BLaER1 treated with 17β-estradiol and CSF1 and Interleukin-3, amounts not matched to agents 10 nM and 100 nM (cell line): ENCODE measurements around the gene CDK5.
A peak's percentile ranks its signal among the peaks of the same experiment; 100 is the strongest.

Experiments used
- H3K27ac ChIP-seq, 11 experiments: shearing (Covaris generic); formaldehyde crosslinking; 2 replicates each; pipeline ENCODE4 v1.8.1; 2022
- H3K27me3 ChIP-seq, 11 experiments: shearing (Covaris generic); formaldehyde crosslinking; 2 replicates each; pipeline ENCODE4 v1.8.1; 2022
- H3K36me3 ChIP-seq, 11 experiments: shearing (Covaris generic); formaldehyde crosslinking; 2 replicates each; pipeline ENCODE4 v1.8.1; 2022
- H3K4me1 ChIP-seq, 10 experiments: shearing (Covaris generic); formaldehyde crosslinking; 2 replicates each; pipeline ENCODE4 v1.8.1; 2022
- H3K4me2 ChIP-seq, 11 experiments: shearing (Covaris generic); formaldehyde crosslinking; 2 replicates each; pipeline ENCODE4 v1.8.1; 2022
- H3K4me3 ChIP-seq, 10 experiments: shearing (Covaris generic); formaldehyde crosslinking; 2 replicates each; pipeline ENCODE4 v1.8.1; 2022
- H3K9ac ChIP-seq, 11 experiments: shearing (Covaris generic); formaldehyde crosslinking; 2 replicates each; pipeline ENCODE4 v1.8.1; 2022
- H3K9me3 ChIP-seq, 11 experiments: shearing (Covaris generic); formaldehyde crosslinking; replicated peaks in 1 of 11; 2 replicates each; pipeline ENCODE4 v1.8.1; 2022
- H4K20me1 ChIP-seq, 11 experiments: shearing (Covaris generic); formaldehyde crosslinking; 2 replicates each; pipeline ENCODE4 v1.8.1; 2022
- Cebpa-rat ChIP-seq, 11 experiments: shearing (Covaris generic); IDR thresholded peaks; 2 replicates each; pipeline ENCODE4 v1.8.1; 2022

CDK5 gene

GRCh38 chr7:151053096-151053495, 4.6 kb downstream of the CDK5 start:
- no peak for TF ChIP-seq Cebpa-rat (IDR thresholded peaks at IDR 0.05)
- H3K4me1 ChIP-seq: peaks cover 45 to 60% (median 53%) of the 10 kb centered on the region in 10 experiments
- H4K20me1 ChIP-seq: peaks cover 0 to 38% (median 0%) of the 10 kb centered on the region in 11 experiments; a peak in 4 of 22 replicates
- peaks cover 0 to 8% (median 0%) of the 10 kb centered on the region in 11 experiments; a peak in 2 of 22 replicates for H3K36me3 ChIP-seq
- peak overlapping the region in 8 of 11 experiments; percentile 8 to 62 (median 30); a peak in 7 of 22 replicates for H3K9ac ChIP-seq
- peak overlapping the region; percentile 8 to 91 (median 84); a peak in 20 of 22 replicates for H3K4me2 ChIP-seq
- H3K27me3 ChIP-seq: peaks cover 5 to 12% (median 8%) of the 10 kb centered on the region in 11 experiments; a peak in 13 of 22 replicates
- no peaks in the 10 kb centered on the region for H3K9me3 ChIP-seq
- peak overlapping the region in 10 of 11 experiments; percentile 4 to 52 (median 36); a peak in 9 of 22 replicates for H3K27ac ChIP-seq
- no peak overlapping the region for H3K4me3 ChIP-seq

- peaks cover 33 to 50% (median 40%) of the 10 kb centered on the region in 10 experiments for H3K4me1 ChIP-seq
- H3K27me3 ChIP-seq: peaks cover 5 to 12% (median 8%) of the 10 kb centered on the region in 11 experiments; a peak in 13 of 22 replicates
- TF ChIP-seq Cebpa-rat (IDR thresholded peaks at IDR 0.05): peak in 3 of 11 experiments; percentile 23 to 66 (median 62); a peak in 2 of 22 replicates
- H3K4me2 ChIP-seq: peak overlapping the region; percentile 69 to 91 (median 84)
- H3K9me3 ChIP-seq: no peaks in the 10 kb centered on the region
- H4K20me1 ChIP-seq: peaks cover 0 to 58% (median 0%) of the 10 kb centered on the region in 11 experiments; a peak in 6 of 22 replicates
- peak overlapping the region in 4 of 10 experiments; percentile 17 to 36 (median 23); a peak in 5 of 20 replicates for H3K4me3 ChIP-seq
- peaks cover 0 to 8% (median 0%) of the 10 kb centered on the region in 11 experiments; a peak in 3 of 22 replicates for H3K36me3 ChIP-seq
- H3K27ac ChIP-seq: peak overlapping the region in 3 of 11 experiments; percentile 36 to 53 (median 36); a peak in 4 of 22 replicates
- peak overlapping the region in 3 of 11 experiments; percentile 40 to 66 (median 52); a peak in 6 of 22 replicates for H3K9ac ChIP-seq
Measured at GRCh38 chr7:151051108-151051507, 6.6 kb downstream of the CDK5 start.

- peaks cover 33 to 50% (median 38%) of the 10 kb centered on the region in 10 experiments for H3K4me1 ChIP-seq
- H3K4me3 ChIP-seq: no peak overlapping the region
- TF ChIP-seq Cebpa-rat (IDR thresholded peaks at IDR 0.05): no peak
- H3K9me3 ChIP-seq: no peaks in the 10 kb centered on the region
- peaks cover 0 to 18% (median 0%) of the 10 kb centered on the region in 11 experiments; a peak in 3 of 22 replicates for H3K36me3 ChIP-seq
- H3K4me2 ChIP-seq: no peak overlapping the region
- peaks cover 5 to 12% (median 8%) of the 10 kb centered on the region in 11 experiments; a peak in 13 of 22 replicates for H3K27me3 ChIP-seq
- H3K27ac ChIP-seq: no peak overlapping the region
- H4K20me1 ChIP-seq: peaks cover 0 to 62% (median 0%) of the 10 kb centered on the region in 11 experiments; a peak in 6 of 22 replicates
- peak overlapping the region in 1 of 11 experiments; percentile 18; a peak in 1 of 22 replicates for H3K9ac ChIP-seq
Measured at GRCh38 chr7:151048911-151049463, 8.7 kb downstream of the CDK5 start.

GRCh38 chr7:151047976-151048815, 9.5 kb downstream of the CDK5 start, which contains the start of gene ASIC3:
ASIC3 (plus strand) TSS chr7:151048531; CDS start chr7:151048886, 355 bp downstream.
- Histone ChIP-seq H3K4me3 (no peak within 1 kb of the TSS), H3K9me3 (no peaks in the 10 kb centered on the region), H3K4me2 (no peak within 1 kb of the TSS), H3K4me1 (peaks cover 25 to 44% (median 30%) of the 10 kb centered on the region in 10 experiments), H3K27me3 (peaks cover 5 to 12% (median 8%) of the 10 kb centered on the region in 11 experiments; a peak in 13 of 22 replicates), H3K36me3 (peaks cover 0 to 10% (median 0%) of the 10 kb centered on the region in 11 experiments; a peak in 4 of 22 replicates), H3K9ac (peak within 1 kb of the TSS in 1 of 11 experiments; percentile 18; a peak in 1 of 22 replicates), H3K27ac (no peak within 1 kb of the TSS), H4K20me1 (peaks cover 0 to 62% (median 0%) of the 10 kb centered on the region in 11 experiments; a peak in 6 of 22 replicates)
- no peak for TF ChIP-seq Cebpa-rat (IDR thresholded peaks at IDR 0.05)

GRCh38 chr7:151046603-151047573, 10.8 kb downstream of the CDK5 start:
- no peak for TF ChIP-seq Cebpa-rat (IDR thresholded peaks at IDR 0.05)
- no peak overlapping the region for H3K4me2 ChIP-seq
- H3K9me3 ChIP-seq: no peaks in the 10 kb centered on the region
- peaks cover 5 to 12% (median 8%) of the 10 kb centered on the region in 11 experiments; a peak in 13 of 22 replicates for H3K27me3 ChIP-seq
- H3K4me1 ChIP-seq: peaks cover 12 to 31% (median 17%) of the 10 kb centered on the region in 10 experiments; a peak in 19 of 20 replicates
- peak overlapping the region in 3 of 11 experiments; percentile 7 to 8 (median 8); a peak in 1 of 22 replicates for H3K9ac ChIP-seq
- H4K20me1 ChIP-seq: peaks cover 0 to 54% (median 0%) of the 10 kb centered on the region in 11 experiments; a peak in 6 of 22 replicates
- no peak overlapping the region for H3K4me3 ChIP-seq
- peaks cover 0 to 10% (median 0%) of the 10 kb centered on the region in 11 experiments; a peak in 4 of 22 replicates for H3K36me3 ChIP-seq
- no peak overlapping the region for H3K27ac ChIP-seq

- Histone ChIP-seq H3K36me3 (peaks cover 0 to 10% (median 0%) of the 10 kb centered on the region in 11 experiments; a peak in 4 of 22 replicates), H3K27ac (no peak overlapping the region), H4K20me1 (peaks cover 0 to 53% (median 0%) of the 10 kb centered on the region in 11 experiments; a peak in 6 of 22 replicates), H3K4me1 (peaks cover 4 to 22% (median 8%) of the 10 kb centered on the region in 10 experiments; a peak in 15 of 20 replicates), H3K9ac (peak overlapping the region in 1 of 11 experiments; percentile 8; a peak in 1 of 22 replicates), H3K9me3 (no peaks in the 10 kb centered on the region), H3K27me3 (peaks cover 2 to 11% (median 7%) of the 10 kb centered on the region in 11 experiments; a peak in 12 of 22 replicates), H3K4me3 (no peak overlapping the region), H3K4me2 (no peak overlapping the region)
- no peak for TF ChIP-seq Cebpa-rat (IDR thresholded peaks at IDR 0.05)
Measured at GRCh38 chr7:151045967-151046366, 11.7 kb downstream of the CDK5 start.

- Histone ChIP-seq H3K36me3 (peaks cover 0 to 10% (median 0%) of the 10 kb centered on the region in 11 experiments; a peak in 4 of 22 replicates), H3K4me2 (no peak overlapping the region), H3K4me3 (no peak overlapping the region), H3K9me3 (no peaks in the 10 kb centered on the region), H3K4me1 (peaks cover 1 to 21% (median 7%) of the 10 kb centered on the region in 10 experiments), H3K27ac (no peak overlapping the region), H4K20me1 (peaks cover 0 to 53% (median 0%) of the 10 kb centered on the region in 11 experiments; a peak in 7 of 22 replicates), H3K9ac (no peak overlapping the region), H3K27me3 (peaks cover 0 to 4% (median under 1%) of the 10 kb centered on the region in 11 experiments; a peak in 8 of 22 replicates)
- TF ChIP-seq Cebpa-rat (IDR thresholded peaks at IDR 0.05): no peak
Measured at GRCh38 chr7:151045262-151045661, 12.4 kb downstream of the CDK5 start.
